Chondrocyte (in vitro differentiated cells): ENCODE measurements around the gene GNAI1. TPM values are rescaled to one million over a fixed set of nuclear protein-coding genes. Genes with fewer than 3 reads are reported as not detected.

Experiments used
- DNase-seq: peaks from one replicate; pipeline ENCODE4 v3.0.0; 2021; ENCODE audit warnings: mixed read lengths, low spot score
- H3K27ac Mint-ChIP-seq: one replicate; pipeline ENCODE4 v1.8.0; 2021; ENCODE audit warnings: mild to moderate bottlenecking, moderate library complexity, mixed read lengths; ENCODE audit not compliant: unreplicated experiment
- H3K27me3 Mint-ChIP-seq: 2 replicates; pipeline ENCODE4 v1.8.0; 2021; ENCODE audit warnings: low read depth, mixed read lengths
- H3K36me3 Mint-ChIP-seq: 2 replicates; pipeline ENCODE4 v1.8.0; 2021; ENCODE audit warnings: low read depth, mixed read lengths
- H3K4me1 Mint-ChIP-seq: 2 replicates; pipeline ENCODE4 v1.8.0; 2021; ENCODE audit warnings: low read depth, mild to moderate bottlenecking, mixed read lengths
- H3K4me3 Mint-ChIP-seq: one replicate; pipeline ENCODE4 v1.8.0; 2021; ENCODE audit warnings: mild to moderate bottlenecking, moderate library complexity, mixed read lengths; ENCODE audit not compliant: unreplicated experiment
- H3K9me3 Mint-ChIP-seq: 2 replicates; pipeline ENCODE4 v1.8.0; 2021; ENCODE audit warnings: low read depth, mixed read lengths
- CTCF ChIP-seq: fragments of 200-600 bp; sonication (generic); IDR thresholded peaks from 2 replicates; pipeline ENCODE4 v1.5.0; 2021; ENCODE audit warnings: antibody characterized with exemption, mild to moderate bottlenecking, moderate library complexity
- total RNA-seq: library from RNA; stranded (reverse); gene quantifications from 3 replicates; pipeline ENCODE4 v1.2.1, GENCODE V29; 2021

Gene GNAI1
- total RNA-seq, 1 donor from 2014 or later, result 27.4 TPM

DNA sequence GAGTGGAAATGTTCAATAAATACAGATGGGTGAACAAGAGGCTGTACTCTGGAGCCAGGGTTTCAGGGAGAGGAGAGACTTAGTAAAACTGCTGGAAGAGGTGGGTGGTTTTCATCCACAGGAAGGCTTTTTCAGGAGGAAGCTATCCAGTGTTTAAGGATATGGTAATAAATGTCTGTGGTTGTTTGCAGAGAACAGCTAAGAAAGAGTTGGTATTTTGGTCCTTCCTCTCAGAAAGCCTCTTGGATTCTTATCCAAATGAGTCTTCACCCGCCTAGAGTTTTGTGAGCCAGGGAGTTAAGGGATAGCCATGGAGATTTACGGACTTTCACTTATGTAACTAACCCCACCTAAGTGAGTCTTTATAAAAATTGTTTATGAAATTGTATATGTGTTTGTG, 95.7 kb downstream of the GNAI1 start:
- DNase-seq, result no peak
- Mint-ChIP-seq H3K4me3 (no peak overlapping the region), H3K27ac (no peak overlapping the region), H3K4me1 (peaks cover 20% of the 10 kb centered on the region), H3K27me3 (no peaks in the 10 kb centered on the region), H3K9me3 (no peaks in the 10 kb centered on the region), H3K36me3 (no peaks in the 10 kb centered on the region)
- TF ChIP-seq CTCF, result no peak

DNA sequence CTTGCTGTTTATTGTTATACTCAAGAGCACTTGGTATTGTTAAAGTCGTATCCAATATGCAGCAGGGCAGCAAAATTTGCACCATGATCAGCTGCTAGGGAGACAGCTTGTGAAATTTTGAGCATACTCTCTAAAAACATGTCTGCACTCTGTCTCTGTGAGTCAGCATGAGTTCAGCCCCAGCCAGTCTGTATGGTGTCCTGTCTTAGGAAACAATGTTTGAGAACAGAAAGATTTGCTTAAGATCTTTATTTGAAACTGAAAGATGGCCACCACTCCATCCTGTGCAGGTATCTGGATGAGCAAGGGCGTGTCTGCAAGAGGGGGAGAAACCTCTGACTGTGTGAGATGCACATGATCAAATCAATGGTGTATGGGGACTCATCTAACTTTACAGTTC, 97.1 kb downstream of the GNAI1 start:
- H3K4me1 Mint-ChIP-seq, result peaks cover 15% of the 10 kb centered on the region

GRCh38 chr7:80232979-80233724, 98.5 kb downstream of the GNAI1 start:
- Mint-ChIP-seq H3K36me3 (no peaks in the 10 kb centered on the region), H3K27me3 (no peaks in the 10 kb centered on the region), H3K9me3 (no peaks in the 10 kb centered on the region), H3K4me1 (peaks cover 15% of the 10 kb centered on the region), H3K27ac (no peak overlapping the region), H3K4me3 (no peak overlapping the region)
- no peak for TF ChIP-seq CTCF
- no peak for DNase-seq

More for the DNA sequence above, 97.1 kb downstream of the GNAI1 start:
- Mint-ChIP-seq H3K4me3 (no peak overlapping the region), H3K36me3 (no peaks in the 10 kb centered on the region), H3K9me3 (no peaks in the 10 kb centered on the region), H3K27ac (no peak overlapping the region), H3K27me3 (no peaks in the 10 kb centered on the region)
- no peak for TF ChIP-seq CTCF
- DNase-seq, result no peak

GRCh38 chr7:80235334-80235733, 100.7 kb downstream of the GNAI1 start:
- Mint-ChIP-seq H3K36me3 (no peaks in the 10 kb centered on the region), H3K4me3 (no peak overlapping the region), H3K9me3 (no peaks in the 10 kb centered on the region), H3K4me1 (peaks cover 10% of the 10 kb centered on the region), H3K27me3 (no peaks in the 10 kb centered on the region), H3K27ac (no peak overlapping the region)
- DNase-seq, result no peak
- TF ChIP-seq CTCF, result no peak

DNA sequence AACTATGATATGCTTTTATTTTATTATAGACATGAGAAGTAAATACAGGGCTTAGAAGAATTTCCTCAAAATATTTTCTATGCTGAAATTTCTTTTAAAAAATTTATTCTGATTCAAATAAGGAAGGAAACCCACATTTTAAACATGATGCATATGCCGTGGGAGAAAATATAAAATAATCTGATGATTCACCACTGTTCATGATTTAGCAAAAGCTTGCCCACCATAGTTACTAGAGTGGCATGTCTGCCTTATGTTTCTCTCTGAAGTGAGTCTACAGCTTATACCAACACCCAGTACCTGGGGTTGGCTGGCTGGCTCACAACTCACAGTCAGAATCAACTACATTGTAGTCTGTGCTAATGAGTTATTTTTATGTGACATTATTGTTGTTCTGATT, 102.0 kb downstream of the GNAI1 start:
- H3K9me3 Mint-ChIP-seq, result no peaks in the 10 kb centered on the region
- H3K36me3 Mint-ChIP-seq, result no peaks in the 10 kb centered on the region
- no peak for TF ChIP-seq CTCF
- no peak overlapping the region for H3K27ac Mint-ChIP-seq
- peaks cover 3% of the 10 kb centered on the region for H3K4me1 Mint-ChIP-seq
- H3K4me3 Mint-ChIP-seq, result no peak overlapping the region
- no peak for DNase-seq
- H3K27me3 Mint-ChIP-seq, result no peaks in the 10 kb centered on the region
